H1 (cell line): ENCODE measurements around the gene HMG20A. TPM values are rescaled to one million over a fixed set of nuclear protein-coding genes. Genes with fewer than 3 reads are reported as not detected.

Experiments used
- BACH1 ChIP-seq: IDR thresholded peaks from 2 replicates; pipeline ENCODE4 v1.6.1; 2012; ENCODE audit warnings: low read length, improper control_type of control experiment
- CHD1 ChIP-seq: IDR thresholded peaks from 2 replicates; pipeline ENCODE4 v1.6.1; 2012; ENCODE audit warnings: low read depth, low read length, improper control_type of control experiment
- CTBP2 ChIP-seq: IDR thresholded peaks from 2 replicates; pipeline ENCODE4 v1.7.0; 2011; ENCODE audit warnings: borderline replicate concordance, mild to moderate bottlenecking, moderate library complexity, mixed read lengths, low read length; ENCODE audit not compliant: insufficient read depth, insufficient read length
- NANOG ChIP-seq: IDR thresholded peaks from 2 replicates; pipeline ENCODE4 v1.6.1; 2011; ENCODE audit warnings: low read length, low read depth, mild to moderate bottlenecking, inconsistent platforms; ENCODE audit not compliant: insufficient read depth, poor library complexity, severe bottlenecking
- PHF8 ChIP-seq: fragments of 200-600 bp; sonication (generic); conservative IDR thresholded peaks from 2 replicates; pipeline ENCODE4 v1.7.1; 2012; ENCODE audit warnings: low read depth, mild to moderate bottlenecking, inconsistent platforms, low read length, moderate library complexity
- SP4 ChIP-seq: IDR thresholded peaks from 2 replicates; pipeline ENCODE4 v1.6.1; 2012; ENCODE audit warnings: low read length, inconsistent platforms
- SRF ChIP-seq: IDR thresholded peaks from 2 replicates; pipeline ENCODE4 v1.6.1; 2011; ENCODE audit warnings: mild to moderate bottlenecking, low read depth, low read length, moderate library complexity
- polyA plus RNA-seq, 7 experiments: library from polyadenylated mRNA; depleted of rRNA in 3 of 7; stranded (reverse) in 5 of 7; unstranded in 2 of 7; fragments of >200 nt in 5 of 7; fragments of 200-250 nt in 2 of 7; gene quantifications; 1 replicate in 5 of 7; 2 replicates in 1 of 7; 4 replicates in 1 of 7; pipeline versions ENCODE4 v1.2.1 to v1.2.3, GENCODE V29; 2011 to 2013; ENCODE audit warnings: missing spikeins in 2 of 7, mixed read lengths in 2 of 7
- total RNA-seq: library from RNA; stranded (reverse); fragmentation: NEBNext Ultra II Directional; extraction: Animal tissue kit (Norgen Biotek cat#: 25700); gene quantifications from 2 replicates; pipeline ENCODE4 v1.2.1, GENCODE V29; 2021
- TF ChIP-seq, protein P1 (sequence below), 3 experiments: IDR thresholded peaks; 1 replicate in 2 of 3; 2 replicates in 1 of 3; pipeline versions ENCODE4 v1.5.1 to v1.6.1; 2011; ENCODE audit warnings: low read length in 3 of 3, mild to moderate bottlenecking in 3 of 3, inconsistent platforms in 2 of 3, low read depth in 1 of 3, moderate library complexity in 1 of 3; ENCODE audit not compliant: insufficient read depth in 1 of 3; ENCODE audit errors: control extremely low read depth in 1 of 3

HMG20A gene
- total and polyA plus RNA-seq, 2 of the 8 experiments (the other 6 are each of a cell fraction or from before 2014, with no cell fraction given), result 52.1 to 59.7 TPM

DNA sequence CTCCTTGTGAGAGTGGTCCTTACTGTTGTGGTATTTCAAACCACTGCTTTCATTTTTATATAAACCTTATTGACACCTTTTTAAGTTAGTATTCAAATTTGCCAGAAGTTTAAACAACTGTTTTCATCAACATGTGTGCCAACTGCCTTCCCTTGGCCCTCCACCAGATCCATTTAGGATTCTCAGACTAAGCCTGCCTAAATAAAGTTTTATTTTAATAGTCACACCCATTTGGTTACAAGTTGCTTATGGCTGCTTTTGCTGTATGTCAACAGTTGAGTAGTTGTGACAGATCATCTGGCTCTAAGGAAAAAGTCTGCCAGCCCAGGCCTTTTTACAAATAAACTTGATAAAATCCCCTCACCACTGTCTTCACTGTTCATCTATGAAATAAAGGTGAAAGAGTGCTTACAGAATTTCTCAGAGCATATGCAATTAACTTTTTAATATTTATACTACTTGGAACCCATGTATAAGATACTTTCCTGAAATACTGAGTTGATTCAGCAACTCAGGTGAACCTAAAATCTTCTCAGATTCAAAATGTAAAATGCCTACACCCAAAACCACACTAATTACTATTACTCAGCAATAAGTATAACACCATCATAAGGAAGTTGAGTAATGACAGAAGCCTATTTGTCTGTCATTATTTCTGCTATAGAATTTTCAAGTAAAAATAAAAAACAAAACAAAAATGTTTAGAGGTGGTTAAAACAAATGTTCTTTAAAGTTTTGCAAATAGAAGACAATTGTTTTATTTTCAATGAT lies 35.9 kb upstream of the HMG20A start (continued):
- TF ChIP-seq, protein P1, sequence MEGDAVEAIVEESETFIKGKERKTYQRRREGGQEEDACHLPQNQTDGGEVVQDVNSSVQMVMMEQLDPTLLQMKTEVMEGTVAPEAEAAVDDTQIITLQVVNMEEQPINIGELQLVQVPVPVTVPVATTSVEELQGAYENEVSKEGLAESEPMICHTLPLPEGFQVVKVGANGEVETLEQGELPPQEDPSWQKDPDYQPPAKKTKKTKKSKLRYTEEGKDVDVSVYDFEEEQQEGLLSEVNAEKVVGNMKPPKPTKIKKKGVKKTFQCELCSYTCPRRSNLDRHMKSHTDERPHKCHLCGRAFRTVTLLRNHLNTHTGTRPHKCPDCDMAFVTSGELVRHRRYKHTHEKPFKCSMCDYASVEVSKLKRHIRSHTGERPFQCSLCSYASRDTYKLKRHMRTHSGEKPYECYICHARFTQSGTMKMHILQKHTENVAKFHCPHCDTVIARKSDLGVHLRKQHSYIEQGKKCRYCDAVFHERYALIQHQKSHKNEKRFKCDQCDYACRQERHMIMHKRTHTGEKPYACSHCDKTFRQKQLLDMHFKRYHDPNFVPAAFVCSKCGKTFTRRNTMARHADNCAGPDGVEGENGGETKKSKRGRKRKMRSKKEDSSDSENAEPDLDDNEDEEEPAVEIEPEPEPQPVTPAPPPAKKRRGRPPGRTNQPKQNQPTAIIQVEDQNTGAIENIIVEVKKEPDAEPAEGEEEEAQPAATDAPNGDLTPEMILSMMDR (IDR thresholded peaks at IDR 0.05; ENCODE audit: control extremely low read depth in 1 of 3, insufficient read depth in 1 of 3, low read depth in 1 of 3, low read length in 3 of 3), result no peak
- no peak for TF ChIP-seq PHF8
- TF ChIP-seq CHD1, result no peak
- TF ChIP-seq SP4, result no peak
- no peak for TF ChIP-seq SRF
- no peak for TF ChIP-seq BACH1
- no peak for TF ChIP-seq CTBP2
- TF ChIP-seq NANOG, result no peak
